Urothelium cell line (cell line): ENCODE data around the gene ISM2.

Experiments
- DNase-seq: peaks from one replicate; pipeline ENCODE4 v3.0.0; 2011; ENCODE audit warnings: low spot score, mixed read lengths
- FAIRE-seq: peaks from 2 replicates; lab custom pipeline; 2011; peaks lifted over from hg19 to GRCh38; lab: Jason Lieb, UNC

Gene ISM2

DNA sequence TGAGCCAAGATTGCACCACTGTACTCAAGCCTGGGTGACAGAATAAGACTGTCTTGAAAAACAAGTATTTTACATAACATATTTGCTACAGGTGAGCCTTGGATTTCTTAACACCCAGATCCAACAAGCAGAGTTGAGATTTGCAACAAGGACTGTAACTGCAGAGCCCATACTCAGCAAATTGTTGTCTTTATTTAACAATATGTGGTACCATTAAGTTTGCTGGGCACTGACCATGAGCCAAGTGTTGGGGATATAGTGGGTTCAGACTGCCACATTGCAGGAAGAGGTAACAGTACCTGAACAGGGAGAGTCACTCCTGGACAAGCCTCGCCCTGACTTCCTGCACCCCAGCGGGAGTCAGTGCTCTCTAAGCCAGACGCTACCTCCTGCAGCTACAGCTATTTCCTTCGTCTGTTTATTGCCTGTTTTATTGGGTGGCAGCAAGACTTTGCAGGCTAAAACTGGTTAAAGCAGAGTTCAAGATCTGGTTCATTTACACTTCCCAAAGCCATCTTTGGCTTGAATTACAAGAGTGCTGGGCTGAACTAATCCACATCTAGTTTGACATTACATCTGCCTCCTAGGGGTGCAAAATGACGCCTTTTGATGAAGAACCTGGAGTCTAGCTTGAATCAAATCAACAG is 28.3 kb downstream of the ISM2 start:
- FAIRE-seq (no peak), DNase-seq (no peak)

DNA sequence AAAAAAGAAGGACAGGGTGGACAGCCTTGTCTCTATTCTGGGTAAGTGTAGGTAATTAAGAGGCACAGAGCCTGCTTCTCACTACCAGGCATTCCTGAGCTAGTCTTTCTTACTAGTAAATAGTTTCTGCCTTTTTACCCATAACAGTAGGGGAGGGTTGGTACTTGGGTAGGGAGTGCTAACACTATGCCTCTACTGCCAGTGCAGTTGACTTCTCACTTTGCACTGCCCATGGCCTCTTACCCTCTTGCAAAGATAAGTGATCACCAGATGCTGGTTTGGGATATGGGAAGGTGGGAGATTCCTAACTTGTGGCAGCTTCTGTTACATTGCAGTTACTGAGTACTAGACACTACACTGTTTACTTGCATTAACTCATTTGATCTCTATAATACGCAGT is 29.1 kb downstream of the ISM2 start:
- FAIRE-seq (no peak), DNase-seq (no peak)

DNA sequence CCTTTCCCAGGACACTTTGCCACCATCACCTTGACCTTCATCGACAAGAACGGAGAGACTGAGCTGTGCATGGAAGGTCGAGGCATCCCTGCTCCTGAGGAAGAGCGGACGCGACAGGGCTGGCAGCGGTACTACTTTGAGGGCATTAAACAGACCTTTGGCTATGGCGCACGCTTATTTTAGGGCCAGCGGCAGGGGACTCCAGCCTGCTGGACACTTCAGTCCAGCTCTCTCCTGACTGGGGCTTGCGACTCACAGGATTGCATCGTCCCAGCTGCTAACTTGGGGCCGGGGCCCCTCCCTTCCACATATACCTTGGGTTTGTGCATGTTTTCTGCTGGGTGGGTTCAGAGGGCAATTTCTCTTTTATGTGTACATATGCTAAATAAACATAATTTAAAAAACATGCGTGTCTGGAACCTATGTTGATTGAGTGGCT is 29.5 kb downstream of the ISM2 start:
- DNase-seq (no peak), FAIRE-seq (no peak)

DNA sequence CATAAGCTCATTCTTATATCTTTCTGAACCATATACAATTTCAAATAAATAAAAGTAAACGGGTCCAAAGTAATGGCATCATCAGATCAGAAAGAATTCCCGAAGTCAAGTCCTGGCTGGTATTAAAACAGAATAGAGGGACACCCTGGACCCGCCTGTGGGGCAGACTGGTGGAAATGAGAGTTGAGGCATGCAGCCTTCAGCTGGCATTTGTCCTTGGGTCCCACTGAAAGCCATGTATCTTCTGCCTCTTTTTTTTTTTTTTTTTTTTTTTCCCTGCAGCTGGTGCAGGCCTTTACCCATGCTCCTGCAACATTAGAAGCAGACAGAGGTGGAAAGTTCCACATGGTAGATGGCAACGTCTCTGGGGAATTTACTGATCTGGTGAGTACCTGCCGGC is 30.8 kb downstream of the ISM2 start:
- no peak for DNase-seq
- no peak for FAIRE-seq

DNA sequence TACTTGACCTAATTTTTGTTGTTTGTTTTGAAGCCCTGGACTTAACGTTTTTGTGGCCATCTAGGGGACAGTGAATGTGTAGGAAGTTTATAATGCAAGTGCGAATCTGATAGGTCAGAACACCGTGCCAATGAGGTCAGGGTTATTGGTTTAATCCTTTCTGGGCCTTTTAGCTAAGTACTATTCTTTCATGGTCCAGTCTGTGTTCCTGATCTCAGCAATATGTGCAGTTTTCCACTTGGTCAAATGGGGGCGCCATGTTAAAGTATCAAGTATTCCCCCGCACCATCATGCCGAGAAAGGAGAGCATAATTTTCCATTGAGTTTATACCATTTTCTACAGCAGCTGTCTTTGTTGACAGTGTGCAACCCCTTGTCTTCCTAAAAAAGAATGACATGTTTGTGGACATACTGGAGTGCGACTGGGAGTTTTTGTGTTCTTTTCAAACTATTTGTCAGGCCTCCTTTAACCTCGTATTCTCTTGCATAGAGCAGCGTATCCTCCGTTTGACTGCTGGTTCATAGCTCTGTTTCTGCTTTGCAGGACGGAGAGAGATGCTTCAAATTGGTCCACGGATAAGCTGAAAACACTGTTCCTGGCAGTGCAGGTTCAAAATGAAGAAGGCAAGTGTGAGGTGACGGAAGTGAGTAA is 39.4 kb downstream of the ISM2 start:
- DNase-seq (peak; percentile 53), FAIRE-seq (no peak)

DNA sequence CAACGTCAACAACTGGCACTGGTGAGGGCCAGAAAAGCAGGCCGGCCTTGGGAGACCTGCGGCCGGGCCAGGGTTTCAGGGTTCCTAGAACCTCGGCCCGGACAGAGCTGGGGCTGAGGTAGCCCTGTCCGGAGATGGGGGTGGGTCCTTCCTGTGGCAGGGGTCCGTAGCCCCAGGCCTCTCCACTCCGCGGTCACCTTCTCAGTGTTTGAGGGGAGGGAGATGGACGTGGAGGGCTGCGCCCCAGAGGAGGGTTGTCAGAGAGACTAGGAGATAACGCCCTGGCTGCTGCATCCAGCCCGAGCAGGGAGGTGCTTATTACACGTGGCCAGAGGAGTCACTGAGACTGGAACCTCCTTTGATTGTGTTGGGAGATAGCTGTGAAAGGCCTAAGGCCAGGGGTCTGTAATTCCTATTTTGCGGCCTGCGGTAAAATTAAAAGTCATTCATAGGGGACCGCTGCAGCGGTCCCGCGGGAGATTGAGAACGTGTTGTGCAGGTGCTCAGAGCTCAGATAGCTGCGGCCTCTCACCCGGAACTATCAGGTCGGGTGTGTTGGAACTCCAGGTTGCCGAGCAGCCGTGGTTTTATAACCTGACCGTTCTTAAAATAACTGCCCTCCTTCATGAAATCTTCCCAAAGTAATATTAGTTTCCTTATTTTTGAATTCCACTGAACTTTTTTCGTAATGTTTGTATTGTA is 40.2 kb downstream of the ISM2 start:
- no peak for FAIRE-seq
- peak; percentile 30 for DNase-seq

DNA sequence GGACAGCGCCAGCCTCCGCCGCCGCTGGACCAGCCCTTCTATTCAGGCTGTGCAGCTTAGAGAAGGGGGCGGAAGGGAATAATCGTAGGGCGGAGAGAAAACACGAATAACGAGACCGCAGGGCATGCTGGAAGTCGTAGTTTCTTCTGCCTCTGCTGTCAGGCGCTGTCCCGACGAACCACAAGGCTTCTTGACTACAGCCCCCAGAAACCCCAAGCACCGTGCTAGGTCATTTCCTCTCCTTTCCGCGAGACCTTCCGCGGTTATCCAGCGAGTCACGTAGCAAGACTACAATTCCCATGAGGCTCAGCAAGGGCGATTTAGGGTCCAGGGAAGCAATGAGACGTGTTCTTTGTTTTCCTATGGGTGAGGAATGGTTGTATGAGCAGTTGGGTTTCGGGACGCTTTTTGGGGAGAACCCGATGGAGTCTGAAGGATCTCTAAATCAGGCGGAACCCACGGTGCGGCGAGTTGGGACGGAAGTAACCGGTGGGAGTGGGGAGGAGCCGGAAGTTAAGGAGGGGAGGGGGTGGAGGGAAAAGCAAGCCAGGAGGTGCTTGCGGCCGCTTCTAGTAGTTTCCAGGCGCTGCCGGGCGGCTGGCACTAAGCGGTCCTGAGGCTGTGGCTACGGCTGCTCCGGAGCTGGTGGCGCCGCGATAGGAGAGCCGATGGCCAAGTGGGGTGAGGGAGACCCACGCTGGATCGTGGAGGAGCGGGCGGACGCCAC is 40.9 kb downstream of the ISM2 start, which contains the start of the genes AHSA1 and VIPAS39:
AHSA1 (plus strand) TSS at position 572 of the 727 bp plus-strand sequence; CDS start at position 669, 97 bp downstream.
VIPAS39 (minus strand) TSS at position 80 of the 727 bp plus-strand sequence. CDS start 3,499 bp downstream, outside the sequence.
- FAIRE-seq (peak; percentile 87), DNase-seq (peak; percentile 95)

DNA sequence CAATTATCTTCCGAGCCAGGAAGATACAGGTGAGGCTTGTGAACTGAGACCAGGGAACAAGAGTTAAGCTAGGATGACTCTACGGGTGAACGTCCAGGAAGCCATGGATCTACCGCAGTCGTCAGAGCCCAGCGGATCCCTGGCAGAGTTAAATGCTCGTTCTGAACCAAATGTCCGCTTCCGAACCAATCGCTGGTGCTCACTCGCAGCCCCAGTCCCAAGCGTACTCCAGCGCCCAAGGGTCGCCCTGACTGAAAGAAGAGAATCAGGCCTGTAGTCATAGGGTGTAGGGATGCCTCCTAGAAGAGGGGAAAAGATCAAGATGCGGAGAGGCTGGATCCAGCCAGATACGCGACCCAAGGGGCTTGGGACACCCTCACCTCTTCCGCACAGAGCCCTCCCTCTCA is 41.5 kb downstream of the ISM2 start:
- no peak for FAIRE-seq
- DNase-seq = no peak

DNA sequence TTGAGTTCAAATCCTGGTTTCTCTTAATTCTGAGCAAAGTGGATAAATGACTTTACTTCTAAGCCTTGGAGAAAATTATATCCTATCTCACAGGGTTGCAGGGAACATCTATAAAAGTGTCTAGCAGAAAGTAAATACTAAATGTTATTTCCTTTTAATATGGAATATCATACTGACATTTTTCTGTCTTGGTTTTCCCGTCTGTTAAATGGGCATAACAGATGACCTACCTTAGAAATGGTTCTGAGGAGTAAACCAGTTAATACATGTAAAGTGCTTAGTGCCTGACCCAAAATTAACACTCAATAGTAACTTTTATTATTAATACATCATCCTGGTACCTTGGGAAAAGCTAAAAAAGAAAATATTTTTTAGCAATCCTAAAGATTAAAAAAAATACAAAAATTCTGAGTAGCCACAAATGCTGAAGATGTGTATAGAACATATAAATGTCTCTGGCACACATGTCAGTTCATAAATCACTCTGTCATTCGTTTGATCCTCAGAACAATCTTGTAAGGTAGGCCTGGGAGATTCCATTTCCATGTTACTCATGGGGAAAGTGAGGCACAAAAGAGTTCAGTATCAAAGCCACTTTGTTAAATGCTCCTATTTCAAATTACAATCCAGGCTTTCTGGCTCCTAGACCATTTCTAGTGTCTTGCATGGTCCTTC is 42.5 kb downstream of the ISM2 start:
- DNase-seq = no peak
- FAIRE-seq = no peak

DNA sequence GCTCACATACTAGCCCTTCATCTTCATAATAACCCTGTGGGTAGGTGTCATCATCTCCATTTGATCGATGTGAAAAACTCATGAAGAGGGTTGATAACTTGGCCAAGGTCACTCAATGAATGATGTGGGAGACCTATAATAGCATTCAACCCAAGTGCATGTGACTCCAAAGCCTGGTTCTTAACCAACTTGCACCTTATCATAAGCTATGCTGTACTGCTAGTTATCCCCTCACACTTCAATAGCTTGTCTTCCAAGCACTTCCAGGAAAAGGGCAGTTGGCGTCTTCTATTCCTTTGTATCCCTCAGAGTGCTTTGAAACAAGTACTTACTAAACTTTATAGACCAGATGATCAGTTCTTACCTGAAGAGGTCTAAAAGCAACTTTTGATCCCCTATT is 56.4 kb downstream of the ISM2 start:
- FAIRE-seq (no peak), DNase-seq (no peak)

DNA sequence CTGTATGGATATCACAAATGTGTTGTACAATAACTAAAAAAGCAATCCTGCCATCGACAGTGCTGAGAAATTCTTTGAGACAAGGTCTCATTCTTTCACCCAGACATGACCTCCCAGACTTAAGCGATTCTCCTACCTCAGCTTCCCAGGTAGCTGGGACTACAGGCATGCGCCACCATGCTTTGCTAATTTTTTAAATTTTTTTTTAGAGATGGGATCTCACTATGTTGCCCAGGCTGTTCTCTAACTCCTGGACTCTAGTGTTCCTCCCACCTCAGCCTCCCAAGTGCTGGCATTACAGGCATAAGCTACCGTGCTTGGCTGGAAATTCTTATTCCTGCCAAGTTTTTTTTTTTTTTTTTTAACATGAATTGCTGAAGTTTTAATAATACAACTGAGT is 58.8 kb downstream of the ISM2 start:
- no peak for FAIRE-seq

DNA sequence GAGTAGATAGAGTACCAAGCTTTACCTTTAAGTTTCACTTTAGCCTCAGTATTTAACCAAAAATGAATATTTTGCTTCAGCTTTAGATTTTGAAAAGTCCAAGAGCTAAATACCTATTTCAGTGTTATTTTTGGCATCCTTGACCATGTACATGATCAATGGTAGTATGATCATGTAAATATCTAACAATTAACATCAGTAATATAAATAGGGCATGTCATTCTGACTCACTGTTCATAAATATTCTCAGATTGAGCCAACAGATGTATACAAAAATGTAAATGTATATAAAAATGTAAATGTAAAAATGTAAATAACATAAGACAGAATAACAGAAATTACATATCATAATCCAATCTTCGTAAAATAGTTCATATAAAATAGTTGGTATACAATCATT is 60.0 kb downstream of the ISM2 start:
- DNase-seq = no peak
- no peak for FAIRE-seq

More for the DNA sequence above, 58.8 kb downstream of the ISM2 start:
- DNase-seq = no peak

DNA sequence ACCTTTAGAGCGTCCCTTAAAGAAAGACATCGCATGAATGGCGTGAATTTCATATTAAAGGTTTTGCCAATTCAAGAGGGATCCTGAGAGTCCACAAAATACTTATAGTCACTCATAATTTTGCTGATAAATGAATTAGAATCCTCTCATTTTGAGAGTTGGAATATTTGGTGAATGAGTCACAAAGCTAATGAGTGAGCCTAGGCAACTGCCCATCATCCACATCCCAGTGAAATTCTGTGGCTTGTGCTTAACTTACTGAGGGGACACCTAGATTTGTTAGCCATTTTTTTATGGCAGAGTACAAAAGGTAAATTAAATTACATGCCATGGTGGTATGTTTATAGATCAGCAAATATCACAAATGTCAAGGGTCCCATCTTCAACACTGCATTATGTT is 62.6 kb downstream of the ISM2 start:
- FAIRE-seq = no peak

DNA sequence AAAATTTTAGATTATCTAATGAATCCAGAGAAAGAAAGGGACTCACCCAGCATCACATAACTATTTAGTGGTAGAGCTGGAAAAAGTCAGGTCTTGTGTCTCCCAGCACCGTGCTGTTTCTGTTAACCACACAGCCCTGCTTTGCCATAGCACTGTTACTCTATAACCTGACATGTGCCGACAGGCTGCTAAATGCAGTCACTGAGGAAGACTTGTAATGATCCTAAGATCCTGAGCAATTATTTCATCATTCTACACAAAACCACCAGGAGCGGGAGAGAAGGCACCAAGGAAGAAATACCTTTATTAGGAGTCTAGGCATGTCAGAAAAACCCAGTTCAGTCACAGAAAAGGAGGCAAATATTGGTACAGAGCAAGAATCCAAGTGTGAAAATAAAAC is 72.2 kb downstream of the ISM2 start:
- no peak for DNase-seq
- no peak for FAIRE-seq

More for the DNA sequence above, 62.6 kb downstream of the ISM2 start:
- DNase-seq = peak; percentile 10

DNA sequence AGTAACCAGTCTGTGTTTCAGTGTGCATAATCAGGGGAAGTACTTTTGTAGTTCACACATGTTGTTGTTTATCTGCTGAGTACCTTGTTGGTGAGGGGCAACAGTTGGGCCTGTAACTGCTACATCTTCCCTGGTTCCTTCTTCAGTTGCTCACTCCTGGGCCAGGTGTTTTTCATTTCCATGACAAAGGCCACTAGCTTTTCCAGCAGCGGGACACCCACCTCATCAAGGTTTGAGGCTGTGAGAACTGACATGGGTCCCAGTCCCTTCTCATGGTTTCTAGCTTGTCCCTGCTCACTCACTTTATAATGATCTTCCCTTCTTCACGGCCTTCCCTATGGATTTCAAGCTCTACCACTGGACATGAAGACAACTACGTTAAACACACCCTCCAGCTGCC is 73.8 kb downstream of the ISM2 start:
- DNase-seq = no peak
- no peak for FAIRE-seq
